Naive B cell (primary cell): ENCODE data around the gene CIZ1. TPM values are rescaled to one million over a fixed set of nuclear protein-coding genes. Genes with fewer than 3 reads are reported as not detected.
"Not testable (repeated sequence)": the region's sequence is repeated elsewhere in the genome, so short reads cannot be mapped to it uniquely, and the experiment has no call there.

Experiments
- ATAC-seq, 2 donors: fragments of 150-1000 bp; cut with Tn5 transposase; 2 replicates each; pipeline ENCODE4 v1.10.0; 2021; ENCODE audit warnings: low read depth in 2 of 2, mild to moderate bottlenecking in 2 of 2, moderate library complexity in 2 of 2
- DNase-seq: peaks from one replicate; pipeline ENCODE4 v3.0.0; 2022
- H3K27ac Mint-ChIP-seq, 6 donors: one replicate each; pipeline ENCODE4 v1.8.0; 2020 to 2022; ENCODE audit warnings: mild to moderate bottlenecking in 6 of 6, mixed read lengths in 6 of 6, moderate library complexity in 5 of 6, inconsistent platforms in 2 of 6
- H3K27me3 Mint-ChIP-seq, 3 donors: one replicate each; pipeline ENCODE4 v1.8.0; 2021 to 2022; ENCODE audit warnings: mixed read lengths in 3 of 3, mild to moderate bottlenecking in 1 of 3
- H3K36me3 Mint-ChIP-seq, 2 donors: one replicate each; pipeline ENCODE4 v1.8.0; 2020 to 2022; ENCODE audit warnings: mixed read lengths in 2 of 2, inconsistent platforms in 1 of 2, mild to moderate bottlenecking in 1 of 2
- H3K4me1 Mint-ChIP-seq, 3 donors: one replicate each; pipeline ENCODE4 v1.8.0; 2020 to 2022; ENCODE audit warnings: mixed read lengths in 3 of 3, inconsistent platforms in 1 of 3, mild to moderate bottlenecking in 1 of 3, moderate library complexity in 1 of 3
- H3K4me3 Mint-ChIP-seq, 8 donors: one replicate each; pipeline ENCODE4 v1.8.0; 2020 to 2022; ENCODE audit warnings: mild to moderate bottlenecking in 8 of 8, mixed read lengths in 8 of 8, moderate library complexity in 8 of 8, inconsistent platforms in 2 of 8
- H3K9me3 Mint-ChIP-seq, 7 donors: one replicate each; pipeline ENCODE4 v1.8.0; 2020 to 2022; ENCODE audit warnings: mixed read lengths in 7 of 7, mild to moderate bottlenecking in 5 of 7, inconsistent platforms in 2 of 7, moderate library complexity in 1 of 7
- polyA plus RNA-seq, 6 donors: library from polyadenylated mRNA; unstranded; fragments of 300-500 nt; fragmentation: Illumina TruSeq; gene quantifications; one replicate each; pipeline ENCODE4 v1.2.3, GENCODE V29; 2021; ENCODE audit warnings: low read depth in 6 of 6

Gene CIZ1, protein sequence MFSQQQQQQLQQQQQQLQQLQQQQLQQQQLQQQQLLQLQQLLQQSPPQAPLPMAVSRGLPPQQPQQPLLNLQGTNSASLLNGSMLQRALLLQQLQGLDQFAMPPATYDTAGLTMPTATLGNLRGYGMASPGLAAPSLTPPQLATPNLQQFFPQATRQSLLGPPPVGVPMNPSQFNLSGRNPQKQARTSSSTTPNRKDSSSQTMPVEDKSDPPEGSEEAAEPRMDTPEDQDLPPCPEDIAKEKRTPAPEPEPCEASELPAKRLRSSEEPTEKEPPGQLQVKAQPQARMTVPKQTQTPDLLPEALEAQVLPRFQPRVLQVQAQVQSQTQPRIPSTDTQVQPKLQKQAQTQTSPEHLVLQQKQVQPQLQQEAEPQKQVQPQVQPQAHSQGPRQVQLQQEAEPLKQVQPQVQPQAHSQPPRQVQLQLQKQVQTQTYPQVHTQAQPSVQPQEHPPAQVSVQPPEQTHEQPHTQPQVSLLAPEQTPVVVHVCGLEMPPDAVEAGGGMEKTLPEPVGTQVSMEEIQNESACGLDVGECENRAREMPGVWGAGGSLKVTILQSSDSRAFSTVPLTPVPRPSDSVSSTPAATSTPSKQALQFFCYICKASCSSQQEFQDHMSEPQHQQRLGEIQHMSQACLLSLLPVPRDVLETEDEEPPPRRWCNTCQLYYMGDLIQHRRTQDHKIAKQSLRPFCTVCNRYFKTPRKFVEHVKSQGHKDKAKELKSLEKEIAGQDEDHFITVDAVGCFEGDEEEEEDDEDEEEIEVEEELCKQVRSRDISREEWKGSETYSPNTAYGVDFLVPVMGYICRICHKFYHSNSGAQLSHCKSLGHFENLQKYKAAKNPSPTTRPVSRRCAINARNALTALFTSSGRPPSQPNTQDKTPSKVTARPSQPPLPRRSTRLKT
- polyA plus RNA-seq: 10 to 100 TPM in 2 of 6 donors, 1 to 10 TPM in 4; 5.6 to 34.6 (median 9.9) TPM

- Mint-ChIP-seq H3K9me3 (no peaks in the 10 kb centered on the region), H3K4me3 (peak within 1 kb of the TSS; percentile 84 to 97 (median 96)), H3K27me3 (no peaks in the 10 kb centered on the region), H3K36me3 (peaks cover 0 to 3% of the 10 kb centered on the region in 2 donors), H3K27ac (peak within 1 kb of the TSS; percentile 81 to 99 (median 94)), H3K4me1 (peaks cover 14 to 45% (median 36%) of the 10 kb centered on the region in 3 donors)
- peak; percentile 83 to 97 for ATAC-seq
- peak; percentile 81 for DNase-seq
Measured at GRCh38 chr9:128191406-128192046, at the start of gene CIZ1. Gene CIZ1 (minus strand): TSS chr9:128191572. CDS start chr9:128190857, 715 bp downstream.

DNA sequence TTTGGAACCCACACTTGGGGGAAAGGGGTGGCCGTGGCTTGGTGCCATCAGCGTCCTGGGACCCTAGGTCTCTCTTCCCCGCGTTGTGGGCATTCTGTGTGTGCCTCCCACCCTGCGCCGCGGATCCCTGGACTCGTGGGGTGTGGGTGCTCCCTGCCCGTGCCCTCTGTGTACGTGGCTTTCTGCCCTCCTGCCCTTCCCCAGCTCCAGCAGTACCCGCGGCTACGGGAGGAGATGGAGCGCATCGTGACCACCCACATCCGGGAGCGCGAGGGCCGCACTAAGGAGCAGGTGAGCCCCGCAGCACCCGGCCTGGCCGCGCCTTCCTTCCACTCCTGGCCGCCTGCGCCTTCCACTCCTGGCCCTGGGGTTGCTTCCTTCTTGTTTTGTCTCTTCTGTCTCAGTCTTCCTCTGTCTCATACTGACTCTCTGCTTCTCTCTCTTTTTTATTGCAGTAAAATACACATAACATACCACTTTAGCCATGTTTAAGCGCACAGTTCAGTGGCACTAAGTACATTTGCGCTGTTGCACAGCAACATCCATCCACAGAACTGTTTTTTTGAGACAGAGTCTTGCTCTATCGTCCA is 42.5 kb upstream of the CIZ1 start:
- no peak for DNase-seq
- Mint-ChIP-seq H3K27me3 (peaks cover 7 to 21% (median 9%) of the 10 kb centered on the region in 3 donors), H3K36me3 (no peaks in the 10 kb centered on the region), H3K4me1 (peaks cover 0 to 4% (median 0%) of the 10 kb centered on the region in 3 donors), H3K9me3 (no peaks in the 10 kb centered on the region), H3K4me3 (no peak overlapping the region), H3K27ac (no peak overlapping the region)
- ATAC-seq: no peak

- H3K4me1 Mint-ChIP-seq: peaks cover 0 to 4% (median 0%) of the 10 kb centered on the region in 3 donors
- ATAC-seq (no peak), DNase-seq (no peak)
- H3K27me3 Mint-ChIP-seq: peaks cover 4 to 17% (median 9%) of the 10 kb centered on the region in 3 donors
- H3K27ac Mint-ChIP-seq: no peak overlapping the region
- no peaks in the 10 kb centered on the region for H3K9me3 Mint-ChIP-seq
- no peak overlapping the region for H3K4me3 Mint-ChIP-seq
- H3K36me3 Mint-ChIP-seq: no peaks in the 10 kb centered on the region
Measured at GRCh38 chr9:128232528-128233428, 41.4 kb upstream of the CIZ1 start.

GRCh38 chr9:128231638-128232527 is 40.5 kb upstream of the CIZ1 start:
- no peak for DNase-seq
- no peak overlapping the region for H3K4me3 Mint-ChIP-seq
- peaks cover 4 to 17% (median 9%) of the 10 kb centered on the region in 3 donors for H3K27me3 Mint-ChIP-seq
- H3K9me3 Mint-ChIP-seq: no peaks in the 10 kb centered on the region
- no peak for ATAC-seq
- peak overlapping the region in 1 of 6 donors; percentile 28 for H3K27ac Mint-ChIP-seq
- H3K36me3 Mint-ChIP-seq: no peaks in the 10 kb centered on the region
- peaks cover 0 to 4% (median 0%) of the 10 kb centered on the region in 3 donors for H3K4me1 Mint-ChIP-seq

DNA sequence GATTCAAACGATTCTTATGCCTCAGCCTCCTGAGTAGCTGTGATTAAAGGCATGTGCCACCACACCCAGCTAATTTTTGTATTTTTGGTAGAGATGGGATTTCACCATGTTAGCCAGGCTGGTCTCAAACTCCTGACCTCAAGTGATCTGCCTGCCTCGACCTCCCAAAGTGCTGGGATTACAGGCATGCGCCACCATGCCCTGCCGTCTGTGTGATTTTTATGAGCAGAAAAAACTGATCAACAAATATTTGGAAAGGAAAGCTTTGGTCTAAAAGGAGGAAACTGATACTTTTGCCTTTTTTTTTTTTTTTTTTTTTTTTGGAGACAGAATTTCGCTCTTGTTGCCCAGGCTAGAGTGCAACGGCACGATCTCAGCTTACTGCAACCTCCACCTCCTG is 39.5 kb upstream of the CIZ1 start:
- not testable (repeated sequence) for H3K9me3 Mint-ChIP-seq, H3K4me1 Mint-ChIP-seq, H3K36me3 Mint-ChIP-seq, H3K27ac Mint-ChIP-seq, DNase-seq, H3K4me3 Mint-ChIP-seq, ATAC-seq
- peaks cover under 1 to 17% (median 4%) of the 10 kb centered on the region in 3 donors for H3K27me3 Mint-ChIP-seq

DNA sequence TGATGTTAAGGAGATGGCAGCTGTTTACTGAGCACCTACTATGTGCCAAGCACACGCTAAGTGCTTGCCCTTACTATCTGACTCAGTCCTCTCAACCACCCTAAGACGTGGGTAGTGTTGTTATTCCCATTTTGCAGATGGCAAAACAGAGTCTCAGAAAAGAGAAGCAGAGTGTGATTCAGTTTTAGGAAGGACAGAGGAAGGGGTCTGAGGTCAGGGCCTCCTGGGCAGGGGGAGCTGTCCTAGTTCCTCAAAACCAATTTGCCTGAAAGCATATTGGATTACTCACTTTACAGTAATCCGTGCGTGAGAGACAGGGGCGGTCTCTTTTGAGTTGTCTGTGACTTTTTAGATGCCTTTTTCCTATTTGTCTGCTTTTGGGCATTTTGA is 35.0 kb upstream of the CIZ1 start:
- no peak overlapping the region for H3K4me3 Mint-ChIP-seq
- peaks cover 0 to 21% (median 4%) of the 10 kb centered on the region in 3 donors for H3K27me3 Mint-ChIP-seq
- H3K9me3 Mint-ChIP-seq: no peaks in the 10 kb centered on the region
- no peaks in the 10 kb centered on the region for H3K36me3 Mint-ChIP-seq
- ATAC-seq (no peak), DNase-seq (no peak)
- no peak overlapping the region for H3K27ac Mint-ChIP-seq
- H3K4me1 Mint-ChIP-seq: no peaks in the 10 kb centered on the region

- DNase-seq: no peak
- Mint-ChIP-seq H3K4me1 (no peaks in the 10 kb centered on the region), H3K9me3 (no peaks in the 10 kb centered on the region), H3K27me3 (peaks cover 0 to 21% (median 4%) of the 10 kb centered on the region in 3 donors), H3K4me3 (peak overlapping the region in 1 of 8 donors; percentile 2), H3K36me3 (no peaks in the 10 kb centered on the region), H3K27ac (no peak overlapping the region)
- no peak for ATAC-seq
Measured at GRCh38 chr9:128225770-128226411, 34.5 kb upstream of the CIZ1 start.

- peaks cover 0 to 21% (median 4%) of the 10 kb centered on the region in 3 donors for H3K27me3 Mint-ChIP-seq
- peaks cover 0 to 4% (median 0%) of the 10 kb centered on the region in 3 donors for H3K4me1 Mint-ChIP-seq
- H3K4me3 Mint-ChIP-seq: no peak overlapping the region
- DNase-seq (no peak), ATAC-seq (no peak)
- no peak overlapping the region for H3K27ac Mint-ChIP-seq
- no peaks in the 10 kb centered on the region for H3K9me3 Mint-ChIP-seq
- H3K36me3 Mint-ChIP-seq: no peaks in the 10 kb centered on the region
Measured at GRCh38 chr9:128224877-128225276, 33.5 kb upstream of the CIZ1 start.

GRCh38 chr9:128222880-128223670 is 31.7 kb upstream of the CIZ1 start:
- H3K4me3 Mint-ChIP-seq: peak overlapping the region in 1 of 8 donors; percentile 9
- ATAC-seq (no peak), DNase-seq (no peak)
- no peaks in the 10 kb centered on the region for H3K36me3 Mint-ChIP-seq
- peaks cover 0 to 2% (median 0%) of the 10 kb centered on the region in 7 donors for H3K9me3 Mint-ChIP-seq
- peaks cover 8 to 15% (median 12%) of the 10 kb centered on the region in 3 donors for H3K4me1 Mint-ChIP-seq
- no peak overlapping the region for H3K27ac Mint-ChIP-seq
- peaks cover 0 to 21% (median 4%) of the 10 kb centered on the region in 3 donors for H3K27me3 Mint-ChIP-seq

DNA sequence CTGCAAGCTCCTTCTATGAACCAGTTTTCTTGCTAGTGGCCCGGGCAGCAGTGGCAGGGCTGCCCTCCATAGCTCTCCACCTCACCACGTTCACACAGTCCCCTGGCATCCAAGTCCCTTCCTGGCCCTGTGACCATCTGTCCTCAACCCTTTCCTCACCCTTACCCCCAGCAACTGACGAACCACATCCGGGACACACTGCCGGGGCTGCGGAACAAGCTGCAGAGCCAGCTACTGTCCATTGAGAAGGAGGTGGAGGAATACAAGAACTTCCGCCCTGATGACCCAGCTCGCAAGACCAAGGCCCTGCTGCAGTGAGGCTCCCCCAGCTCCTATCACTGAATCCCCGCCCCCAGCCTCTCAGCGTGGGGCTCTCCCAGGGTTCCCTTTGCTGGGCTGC is 30.7 kb upstream of the CIZ1 start:
- ATAC-seq (no peak), DNase-seq (no peak)
- H3K36me3 Mint-ChIP-seq: no peaks in the 10 kb centered on the region
- H3K27ac Mint-ChIP-seq: no peak overlapping the region
- peaks cover 0 to 21% (median 4%) of the 10 kb centered on the region in 3 donors for H3K27me3 Mint-ChIP-seq
- peaks cover 9 to 15% (median 14%) of the 10 kb centered on the region in 3 donors for H3K4me1 Mint-ChIP-seq
- H3K4me3 Mint-ChIP-seq: no peak overlapping the region
- peaks cover 0 to 2% (median 0%) of the 10 kb centered on the region in 7 donors for H3K9me3 Mint-ChIP-seq
